ENCODE measurements around the gene ILK.

ILK gene

DNA sequence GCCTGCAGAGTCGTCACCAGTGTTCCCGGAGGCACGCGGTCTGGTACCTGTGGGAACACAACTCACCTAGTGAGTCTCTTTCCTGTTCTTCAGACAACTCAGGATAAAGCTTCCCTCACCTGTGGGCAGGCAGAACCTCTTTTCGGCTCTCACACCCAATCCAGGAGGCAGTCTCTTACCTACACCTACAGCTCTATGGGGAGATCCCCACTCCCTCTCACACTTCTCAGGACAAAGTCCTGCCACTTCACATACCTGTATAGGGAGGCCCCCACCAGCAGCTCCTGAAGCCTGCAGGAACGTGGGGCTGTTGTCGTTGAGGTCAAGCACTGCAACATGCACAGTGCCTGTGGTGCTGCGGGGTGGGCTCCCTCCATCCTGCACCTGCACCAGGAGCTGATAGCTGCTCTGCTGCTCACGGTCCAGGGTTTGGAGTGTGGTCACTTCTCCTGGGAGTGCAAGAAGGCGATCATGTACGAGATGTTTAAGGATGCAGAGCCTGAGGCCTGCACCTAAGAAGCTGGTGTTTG, 27.9 kb downstream of the ILK start:
- Histone ChIP-seq H3K9ac (no peak overlapping the region), H3K4me3 (no peak overlapping the region), H3K4me2 (no peak overlapping the region), H4K20me1 (peaks cover 0 to 4% (median 0%) of the 10 kb centered on the region in 11 experiments; a peak in 3 of 22 replicates), H3K27ac (no peak overlapping the region), H3K27me3 (no peaks in the 10 kb centered on the region), H3K9me3 (replicated peaks in 1 of 11) (no peaks in the 10 kb centered on the region), H3K4me1 (peaks cover 15 to 37% (median 26%) of the 10 kb centered on the region in 10 experiments), H3K36me3 (peaks cover 7 to 78% (median 69%) of the 10 kb centered on the region in 11 experiments; a peak in 20 of 22 replicates)
- no peak for TF ChIP-seq Cebpa-rat (IDR thresholded peaks at IDR 0.05)

DNA sequence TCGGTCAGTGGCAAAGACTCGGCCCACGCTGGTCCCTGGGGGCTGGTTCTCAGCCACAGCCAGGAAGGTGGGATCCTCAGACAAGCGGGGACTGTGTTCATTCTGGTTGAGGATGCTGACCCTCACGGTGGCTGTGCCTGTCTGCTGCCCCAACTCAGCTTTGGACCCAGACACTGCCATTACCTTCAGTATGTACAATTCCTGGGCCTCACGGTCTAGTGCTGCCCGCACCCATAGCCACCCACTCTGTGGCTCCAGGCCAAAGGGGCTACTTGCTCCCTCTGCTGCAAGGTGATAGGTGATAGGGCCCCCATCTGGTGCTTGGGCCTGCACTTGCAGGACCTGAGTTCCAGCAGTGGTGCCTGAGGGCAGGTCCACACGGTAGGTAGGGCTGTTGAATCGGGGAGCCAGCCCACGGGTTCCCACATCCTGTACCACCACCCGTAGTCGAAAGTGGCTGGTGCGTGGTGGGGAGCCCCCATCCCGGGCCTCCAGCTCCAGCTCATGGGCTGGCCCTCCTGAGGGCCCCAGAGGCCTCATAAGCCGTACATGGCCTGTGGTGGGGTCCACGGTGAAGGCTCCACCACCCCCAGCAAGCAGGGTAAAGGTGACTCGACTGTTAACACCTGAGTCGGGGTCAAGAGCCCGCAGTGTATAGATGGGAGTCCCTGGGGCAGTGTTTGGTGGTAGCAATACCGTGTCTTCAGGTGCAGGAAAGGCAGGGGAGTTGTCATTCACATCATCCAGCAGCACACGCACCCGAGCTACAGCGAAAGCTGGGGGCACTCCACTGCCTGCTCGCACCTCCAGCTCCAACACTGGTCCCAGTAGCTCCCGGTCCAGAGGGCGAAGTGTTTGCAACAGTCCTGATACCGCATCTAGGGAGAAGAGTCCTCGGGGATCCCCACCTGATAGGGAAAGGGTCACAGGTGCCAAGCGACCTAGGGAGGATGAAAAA, 28.8 kb downstream of the ILK start:
- Histone ChIP-seq H3K9ac (no peak overlapping the region), H3K36me3 (peaks cover 7 to 68% (median 59%) of the 10 kb centered on the region in 11 experiments; a peak in 20 of 22 replicates), H3K27me3 (no peaks in the 10 kb centered on the region), H3K9me3 (replicated peaks in 1 of 11) (no peaks in the 10 kb centered on the region), H3K4me3 (no peak overlapping the region), H4K20me1 (peaks cover 0 to 5% (median 0%) of the 10 kb centered on the region in 11 experiments; a peak in 2 of 22 replicates), H3K4me2 (no peak overlapping the region), H3K27ac (peak overlapping the region in 3 of 11 experiments; percentile 81 to 93 (median 92); a peak in 5 of 22 replicates), H3K4me1 (peaks cover 18 to 44% (median 34%) of the 10 kb centered on the region in 10 experiments)
- TF ChIP-seq Cebpa-rat (IDR thresholded peaks at IDR 0.05) = no peak

DNA sequence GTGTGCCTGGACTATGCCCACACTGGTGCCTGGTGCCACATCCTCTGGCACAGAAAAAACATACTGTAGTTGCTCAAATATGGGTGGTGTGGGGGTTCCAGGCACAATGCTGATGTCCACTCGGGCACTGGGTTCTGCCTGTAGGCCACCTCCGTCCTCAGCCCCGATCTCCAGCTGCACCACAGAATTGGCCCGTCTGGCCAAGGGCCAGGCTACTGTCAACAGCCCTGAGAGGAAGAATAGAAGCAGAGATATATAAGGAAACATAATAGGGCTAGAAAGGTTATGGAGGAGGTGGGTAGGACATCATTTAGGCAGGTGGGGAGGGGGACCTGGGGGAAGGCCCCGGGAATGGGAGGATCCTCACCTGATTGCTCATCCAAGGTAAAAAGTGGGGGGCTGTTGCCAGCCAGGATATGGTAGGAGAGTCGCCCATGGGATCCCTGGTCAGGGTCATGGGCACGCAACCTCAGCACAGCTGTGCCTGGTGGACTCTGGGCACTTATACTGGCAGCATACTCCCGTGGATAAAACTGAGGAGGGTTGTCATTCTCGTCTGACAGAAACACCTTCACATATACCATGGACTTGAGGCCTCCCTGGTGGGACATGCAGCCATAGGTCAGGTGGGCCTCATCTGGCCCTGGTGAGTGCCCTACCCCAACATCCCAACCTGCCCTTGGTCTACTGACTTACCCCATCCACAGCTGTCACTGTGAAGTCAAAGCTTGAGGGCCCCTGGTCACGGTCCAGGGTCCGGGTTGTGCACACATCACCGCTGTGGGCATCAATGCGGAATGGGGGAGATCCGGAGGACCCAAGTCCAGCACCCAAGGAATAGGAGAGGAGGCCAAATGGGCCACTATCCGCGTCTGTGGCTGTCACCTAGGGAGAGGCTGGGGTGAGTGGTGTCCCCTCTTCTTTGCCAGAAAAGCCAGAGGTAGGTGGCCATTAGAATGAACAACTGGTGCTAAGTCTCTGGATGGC, 30.1 kb downstream of the ILK start:
- Histone ChIP-seq H3K4me3 (no peak overlapping the region), H3K9me3 (replicated peaks in 1 of 11) (no peaks in the 10 kb centered on the region), H3K27ac (peak overlapping the region in 7 of 11 experiments; percentile 79 to 93 (median 90); a peak in 14 of 22 replicates), H3K4me1 (peaks cover 18 to 51% (median 36%) of the 10 kb centered on the region in 10 experiments), H3K4me2 (peak overlapping the region in 5 of 11 experiments; percentile 3 to 81 (median 75); a peak in 8 of 22 replicates), H3K27me3 (no peaks in the 10 kb centered on the region), H3K36me3 (peaks cover 7 to 66% (median 55%) of the 10 kb centered on the region in 11 experiments; a peak in 20 of 22 replicates), H4K20me1 (peaks cover 0 to 5% (median 0%) of the 10 kb centered on the region in 11 experiments; a peak in 2 of 22 replicates), H3K9ac (no peak overlapping the region)
- no peak for TF ChIP-seq Cebpa-rat (IDR thresholded peaks at IDR 0.05)

DNA sequence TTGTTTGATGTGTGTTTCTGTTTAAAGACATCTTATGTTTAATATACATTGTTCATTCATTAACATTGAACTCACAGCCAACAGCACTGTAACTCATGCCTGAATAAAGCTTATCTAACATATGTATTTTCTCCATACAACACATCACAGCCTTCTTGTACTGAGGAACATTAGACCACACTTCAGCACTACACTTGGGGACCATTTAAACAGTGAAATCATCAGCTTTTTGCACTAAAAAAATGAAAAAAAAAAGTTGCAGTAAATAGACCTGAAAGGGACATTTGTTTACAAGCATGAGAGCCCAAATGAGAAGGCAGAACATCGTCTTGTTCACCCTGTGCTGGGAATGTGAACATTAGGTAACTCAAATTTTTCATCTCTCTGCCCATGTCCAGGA, 31.0 kb downstream of the ILK start:
- Histone ChIP-seq H3K9ac (peak overlapping the region in 6 of 11 experiments; percentile 62 to 80 (median 74); a peak in 10 of 22 replicates), H3K4me3 (no peak overlapping the region), H3K4me2 (peak overlapping the region in 7 of 11 experiments; percentile 61 to 89 (median 76); a peak in 14 of 22 replicates), H4K20me1 (peaks cover 0 to 8% (median 0%) of the 10 kb centered on the region in 11 experiments; a peak in 2 of 22 replicates), H3K27me3 (no peaks in the 10 kb centered on the region), H3K4me1 (peaks cover 23 to 60% (median 42%) of the 10 kb centered on the region in 10 experiments), H3K27ac (peak overlapping the region in 9 of 11 experiments; percentile 52 to 93 (median 89); a peak in 16 of 22 replicates), H3K9me3 (replicated peaks in 1 of 11) (no peaks in the 10 kb centered on the region), H3K36me3 (peaks cover 5 to 66% (median 51%) of the 10 kb centered on the region in 11 experiments; a peak in 20 of 22 replicates)
- no peak for TF ChIP-seq Cebpa-rat (IDR thresholded peaks at IDR 0.05)

DNA sequence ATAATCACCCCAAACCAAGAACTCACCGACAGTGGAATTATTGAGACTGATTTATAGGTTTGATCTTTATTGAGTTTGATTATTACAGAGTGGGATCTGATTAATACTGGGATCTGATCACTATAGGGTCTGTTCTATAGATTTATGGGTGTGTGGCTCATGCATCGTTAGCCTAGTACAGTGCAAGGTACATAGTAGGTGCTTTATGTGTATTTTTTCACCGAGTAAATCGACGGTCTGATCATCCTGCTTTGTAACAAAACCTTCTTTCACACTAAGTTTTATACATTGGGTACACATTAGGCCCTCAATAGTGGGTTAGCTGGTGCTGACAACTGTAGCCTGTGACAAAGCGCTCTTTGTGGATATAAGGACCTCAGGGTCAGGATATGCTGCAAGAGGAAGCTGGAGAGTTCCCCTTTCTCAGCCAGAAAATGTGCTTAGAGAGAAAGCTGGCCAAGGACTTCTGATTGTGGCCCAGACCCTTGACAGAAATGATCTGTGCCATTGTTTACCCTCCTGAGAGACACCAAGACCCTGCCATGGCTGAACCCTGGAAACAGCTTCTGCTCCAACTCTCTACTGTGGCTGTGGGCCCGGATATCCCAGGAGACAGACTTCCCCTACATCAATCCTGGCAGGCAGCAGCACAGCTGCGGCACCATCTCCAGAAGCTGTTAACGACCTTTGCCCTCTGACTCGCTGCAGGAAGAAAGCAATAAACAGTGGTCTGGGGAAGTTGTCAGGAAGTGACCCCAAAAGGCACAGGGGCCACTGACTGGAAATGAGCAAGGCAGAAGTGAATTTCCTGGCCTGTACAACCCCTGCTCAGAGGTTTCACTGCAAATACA, 31.7 kb downstream of the ILK start:
- Histone ChIP-seq H4K20me1 (peaks cover 0 to 15% (median 0%) of the 10 kb centered on the region in 11 experiments; a peak in 2 of 22 replicates), H3K4me1 (peaks cover 28 to 66% (median 48%) of the 10 kb centered on the region in 10 experiments), H3K9ac (peak overlapping the region; percentile 22 to 80 (median 66); a peak in 21 of 22 replicates), H3K27ac (peak overlapping the region; percentile 44 to 93 (median 81); a peak in 21 of 22 replicates), H3K36me3 (peaks cover 0 to 66% (median 51%) of the 10 kb centered on the region in 11 experiments; a peak in 20 of 22 replicates), H3K4me2 (peak overlapping the region; percentile 61 to 89 (median 75)), H3K9me3 (replicated peaks in 1 of 11) (no peaks in the 10 kb centered on the region), H3K27me3 (no peaks in the 10 kb centered on the region), H3K4me3 (peak overlapping the region in 2 of 10 experiments; percentile 9 to 10; a peak in 1 of 20 replicates)
- peak in 2 of 11 experiments; percentile 11 to 46; a peak in 1 of 22 replicates for TF ChIP-seq Cebpa-rat (IDR thresholded peaks at IDR 0.05)

DNA sequence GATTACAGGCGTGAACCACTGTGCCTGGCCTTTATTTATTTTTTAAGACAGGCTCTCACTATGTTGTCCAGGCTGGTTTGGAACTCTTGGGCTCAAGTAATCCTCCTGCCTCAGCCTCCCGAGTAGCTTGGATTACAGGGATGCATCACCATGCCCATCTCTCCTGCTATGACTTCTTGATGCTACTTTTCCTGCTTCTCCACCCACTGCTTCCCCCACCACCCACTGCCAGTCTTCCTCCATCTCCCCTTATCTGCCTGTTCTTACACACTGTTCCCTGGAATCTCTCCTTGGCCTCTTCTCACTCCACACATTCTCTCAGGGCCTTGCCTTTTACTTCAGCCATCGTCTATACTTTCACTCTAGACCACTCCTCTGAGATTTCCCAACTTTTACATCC, 32.9 kb downstream of the ILK start:
- no peak overlapping the region for H3K4me3 ChIP-seq
- no peak for TF ChIP-seq Cebpa-rat (IDR thresholded peaks at IDR 0.05)
- H3K27ac ChIP-seq = peak overlapping the region in 9 of 11 experiments; percentile 52 to 93 (median 89); a peak in 17 of 22 replicates
- no peaks in the 10 kb centered on the region for H3K27me3 ChIP-seq
- H4K20me1 ChIP-seq = peaks cover 0 to 27% (median 0%) of the 10 kb centered on the region in 11 experiments; a peak in 2 of 22 replicates
- H3K4me2 ChIP-seq = peak overlapping the region; percentile 61 to 89 (median 75); a peak in 21 of 22 replicates
- H3K36me3 ChIP-seq = peaks cover 0 to 66% (median 48%) of the 10 kb centered on the region in 11 experiments; a peak in 17 of 22 replicates
- H3K4me1 ChIP-seq = peaks cover 28 to 66% (median 48%) of the 10 kb centered on the region in 10 experiments
- H3K9ac ChIP-seq = peak overlapping the region in 6 of 11 experiments; percentile 62 to 80 (median 74); a peak in 9 of 22 replicates
- no peaks in the 10 kb centered on the region for H3K9me3 ChIP-seq (replicated peaks in 1 of 11)

DNA sequence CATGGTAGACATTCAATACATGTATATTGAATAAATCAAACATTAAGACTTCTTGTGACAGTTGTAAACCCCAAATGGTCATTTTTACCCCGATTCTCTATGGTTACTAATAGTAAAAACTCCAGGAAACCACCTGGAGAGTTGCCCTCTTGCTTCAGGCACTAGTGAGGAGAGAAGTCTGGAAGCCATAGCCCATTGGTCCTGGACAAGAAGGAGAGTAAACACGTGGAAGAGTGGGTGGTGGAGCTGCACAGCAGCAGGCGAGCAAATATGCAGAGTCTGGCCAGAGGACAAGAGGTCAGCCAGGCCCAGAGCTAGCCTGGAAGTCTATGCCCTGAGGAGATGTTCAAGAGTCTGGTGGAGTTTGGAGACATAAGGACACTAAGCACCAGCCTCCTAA, 34.3 kb downstream of the ILK start:
- no peaks in the 10 kb centered on the region for H3K27me3 ChIP-seq
- H3K27ac ChIP-seq = peak overlapping the region in 1 of 11 experiments; percentile 92; a peak in 1 of 22 replicates
- H4K20me1 ChIP-seq = peaks cover 0 to 29% (median 0%) of the 10 kb centered on the region in 11 experiments; a peak in 2 of 22 replicates
- H3K4me2 ChIP-seq = peak overlapping the region in 2 of 11 experiments; percentile 1 to 11; a peak in 3 of 22 replicates
- H3K9me3 ChIP-seq (replicated peaks in 1 of 11) = no peaks in the 10 kb centered on the region
- no peak overlapping the region for H3K4me3 ChIP-seq
- no peak overlapping the region for H3K9ac ChIP-seq
- peaks cover 0 to 55% (median 34%) of the 10 kb centered on the region in 11 experiments; a peak in 15 of 22 replicates for H3K36me3 ChIP-seq
- peaks cover 28 to 69% (median 51%) of the 10 kb centered on the region in 10 experiments for H3K4me1 ChIP-seq
- TF ChIP-seq Cebpa-rat (IDR thresholded peaks at IDR 0.05) = no peak
